HG03460 (cell line): Measurements from ENCODE around the gene FOXS1.
"Not testable (repeated sequence)": the region's sequence is repeated elsewhere in the genome, so short reads cannot be mapped to it uniquely, and the experiment has no call there.

ENCODE experiments used
- ATAC-seq: cut with Tn5 transposase; IDR thresholded peaks from one replicate; pipeline ENCODE4 v1.9.1; 2021; ENCODE audit not compliant: unreplicated experiment

Gene FOXS1

DNA sequence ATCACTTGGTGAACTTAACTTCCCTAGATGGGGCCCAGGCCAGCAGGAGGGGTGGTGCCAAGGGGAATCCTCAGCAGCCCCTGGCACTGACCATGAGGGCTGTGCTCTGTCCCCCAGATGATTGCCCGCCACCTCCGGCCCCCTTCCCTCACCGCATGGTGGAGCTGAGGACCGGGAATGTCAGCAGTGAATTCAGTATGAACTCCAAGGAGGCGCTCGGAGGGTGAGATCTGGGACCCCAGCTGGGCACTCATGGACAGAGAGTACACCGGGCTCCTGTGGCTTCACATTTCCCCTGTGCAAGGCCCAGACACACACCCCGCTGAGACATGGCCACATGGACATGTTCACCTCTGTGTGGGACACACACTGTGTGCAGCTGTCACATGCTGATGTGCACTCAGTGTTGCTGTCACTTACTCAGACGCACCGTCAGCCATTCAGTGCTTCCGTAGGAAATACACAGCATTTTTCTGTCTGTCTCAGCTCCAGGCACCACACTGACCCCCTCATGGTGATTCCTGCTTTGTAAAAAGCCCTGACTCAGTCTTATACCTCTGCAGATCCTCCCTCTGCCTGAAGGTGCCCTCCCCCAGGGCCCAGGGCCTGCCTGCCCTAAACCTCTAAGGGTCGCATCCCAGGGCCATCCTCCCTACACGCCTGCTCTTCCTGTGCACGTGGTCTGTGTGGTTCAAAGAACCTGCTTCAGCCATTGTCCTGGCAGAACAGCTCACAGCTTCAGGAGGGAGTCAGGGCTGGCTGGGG, 21.9 kb downstream of the FOXS1 start:
- no peak for ATAC-seq

GRCh38 chr20:31822421-31823330, 22.7 kb downstream of the FOXS1 start:
- ATAC-seq: peak; percentile 73

GRCh38 chr20:31821427-31821826, 24.0 kb downstream of the FOXS1 start:
- no peak for ATAC-seq

DNA sequence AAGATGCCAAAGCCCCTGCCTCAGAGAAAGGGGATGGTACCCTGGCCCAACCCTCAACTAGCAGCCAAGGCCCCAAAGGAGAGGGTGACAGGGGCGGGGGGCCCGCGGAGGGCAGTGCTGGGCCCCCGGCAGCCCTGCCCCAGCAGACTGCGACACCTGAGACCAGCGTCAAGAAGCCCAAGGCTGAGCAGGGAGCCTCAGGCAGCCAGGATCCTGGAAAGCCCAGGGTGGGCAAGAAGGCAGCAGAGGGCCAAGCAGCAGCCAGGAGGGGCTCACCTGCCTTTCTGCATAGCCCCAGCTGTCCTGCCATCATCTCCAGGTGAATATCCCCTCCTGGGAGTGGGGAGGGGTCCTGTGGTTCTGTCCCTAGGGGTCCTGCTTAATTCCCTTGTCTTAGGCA, 25.2 kb downstream of the FOXS1 start:
- no peak for ATAC-seq

- no peak for ATAC-seq
Measured at GRCh38 chr20:31819083-31819784, 26.2 kb downstream of the FOXS1 start, which contains the start of gene MYLK2. Gene MYLK2, plus strand, starts transcription at chr20:31819356. Its CDS starts 225 bp downstream, at chr20:31819581.

DNA sequence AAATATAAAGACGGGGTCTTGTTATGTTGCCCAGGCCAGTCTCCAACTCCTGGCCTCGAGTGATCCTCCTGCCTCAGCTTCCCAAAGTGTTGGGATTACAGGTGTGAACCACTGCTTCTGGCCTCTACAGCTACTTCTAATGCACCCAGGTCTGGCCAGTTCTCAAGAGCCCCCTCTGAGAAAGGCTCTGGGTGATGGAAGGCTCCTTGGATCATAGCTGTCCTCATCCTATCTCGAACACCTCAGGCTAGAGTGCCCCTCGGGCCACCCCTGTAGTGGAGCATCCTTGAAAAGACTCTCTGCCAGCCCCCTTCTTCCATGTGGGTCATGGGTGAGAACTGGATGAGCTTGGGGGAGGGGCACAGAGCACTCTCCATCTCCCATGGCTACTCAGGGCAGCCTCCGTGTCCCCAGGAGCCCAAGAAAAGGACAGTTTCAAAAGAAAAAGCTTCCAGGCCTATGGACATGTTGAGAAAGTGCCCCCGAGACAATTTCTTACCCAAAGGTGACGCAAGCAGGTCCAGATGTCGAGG, 27.0 kb downstream of the FOXS1 start:
- ATAC-seq: no peak

GRCh38 chr20:31817461-31817860, 27.9 kb downstream of the FOXS1 start:
- no peak for ATAC-seq

DNA sequence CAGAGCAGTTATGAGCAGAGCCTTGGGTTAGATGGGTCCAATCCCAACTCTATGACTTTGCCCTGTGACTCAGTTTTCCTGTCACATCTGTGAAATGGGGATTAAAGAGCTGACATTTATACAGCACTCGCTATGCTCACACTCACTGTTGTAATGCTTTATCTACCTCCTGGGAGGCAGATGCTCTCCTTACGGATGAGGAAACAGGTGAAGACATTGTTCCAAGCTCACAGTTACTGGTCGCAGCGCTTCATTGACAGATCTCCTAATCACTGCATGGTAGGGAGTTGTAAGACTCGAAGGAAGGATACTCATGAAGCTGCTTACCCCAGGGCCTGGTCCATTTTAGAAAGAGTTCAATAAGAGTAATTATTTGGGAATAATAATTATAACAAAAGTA, 29.2 kb downstream of the FOXS1 start:
- no peak for ATAC-seq

- no peak for ATAC-seq
Measured at GRCh38 chr20:31815408-31816188, 29.8 kb downstream of the FOXS1 start.

DNA sequence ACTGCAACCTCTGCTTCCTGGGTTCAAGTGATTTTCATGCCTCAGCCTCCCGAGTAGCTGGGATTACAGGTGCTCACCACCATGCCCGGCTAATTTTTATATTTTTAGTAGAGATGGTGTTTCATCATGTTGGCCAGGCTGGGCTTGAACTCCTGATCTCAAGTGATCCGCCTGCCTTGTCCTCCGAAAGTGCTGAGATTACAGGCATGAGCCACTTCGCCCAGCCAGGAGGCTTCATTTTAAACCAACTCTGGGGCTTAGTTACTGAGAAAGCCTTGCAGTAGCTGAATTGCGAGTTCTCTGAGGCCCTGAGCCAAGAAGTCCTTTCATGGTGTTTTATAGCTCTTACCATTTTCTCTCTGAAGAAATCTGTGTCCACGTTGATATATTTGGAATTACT, 31.3 kb downstream of the FOXS1 start:
- not testable (repeated sequence) for ATAC-seq

GRCh38 chr20:31813611-31814010, 31.8 kb downstream of the FOXS1 start:
- no peak for ATAC-seq

- no peak for ATAC-seq
Measured at GRCh38 chr20:31811796-31812728, 33.3 kb downstream of the FOXS1 start.

DNA sequence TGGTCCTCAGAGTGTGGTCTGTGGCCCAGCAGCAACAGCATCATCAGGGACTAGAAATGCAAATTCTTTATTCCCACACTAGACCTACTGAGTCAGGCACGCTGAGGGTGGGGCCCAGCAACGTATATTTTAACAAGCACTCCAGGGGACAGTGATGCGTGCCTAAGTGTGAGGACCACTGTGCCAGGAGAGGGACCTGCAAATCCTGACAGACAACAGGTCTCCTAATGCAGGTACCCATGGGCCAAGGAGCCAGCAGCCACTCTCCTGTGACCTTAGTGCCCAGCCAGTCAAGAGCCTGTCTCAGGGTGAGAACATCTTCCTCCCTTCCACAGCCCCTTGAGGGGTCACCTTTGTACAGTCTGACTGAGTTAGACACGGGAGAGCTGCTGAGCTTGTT, 34.2 kb downstream of the FOXS1 start:
- ATAC-seq: no peak

DNA sequence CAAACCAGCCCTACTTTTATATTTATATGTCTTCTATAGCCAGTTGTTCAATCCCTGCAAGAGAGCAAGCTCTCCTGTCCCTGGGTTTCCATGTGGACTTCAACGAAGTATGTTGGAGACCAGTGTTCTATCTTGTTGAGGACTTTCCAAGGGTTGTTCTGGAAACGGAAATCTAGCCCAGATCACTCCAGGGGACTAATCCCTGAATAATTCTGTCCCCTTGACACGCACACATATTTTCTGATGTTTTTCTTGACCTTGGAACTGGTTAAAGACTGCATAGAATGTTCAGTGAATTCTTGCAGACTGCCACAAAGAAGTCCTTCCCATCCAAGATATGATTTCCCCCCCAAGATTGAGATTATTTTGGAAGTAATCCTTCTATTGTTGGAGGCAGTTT, 35.7 kb downstream of the FOXS1 start:
- no peak for ATAC-seq

DNA sequence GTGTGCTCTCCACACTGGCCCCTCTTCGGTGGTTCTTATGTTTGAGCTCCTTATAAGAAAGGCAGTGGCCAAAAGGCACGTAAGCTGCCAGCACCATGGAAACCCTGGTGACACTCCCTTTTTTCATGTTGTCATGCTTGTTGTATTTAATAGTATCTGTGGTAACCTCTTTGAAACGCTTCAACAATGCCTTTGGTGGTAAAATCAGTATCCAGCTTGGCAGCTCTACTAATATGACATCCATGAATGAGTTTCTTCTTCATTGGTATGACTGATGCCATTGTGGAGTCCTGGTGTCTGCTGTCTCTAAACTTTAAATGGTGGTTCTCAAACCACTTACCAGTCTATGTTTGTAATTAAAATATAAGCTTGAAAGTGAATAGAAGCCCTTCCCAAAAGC, 36.9 kb downstream of the FOXS1 start:
- ATAC-seq: no peak

DNA sequence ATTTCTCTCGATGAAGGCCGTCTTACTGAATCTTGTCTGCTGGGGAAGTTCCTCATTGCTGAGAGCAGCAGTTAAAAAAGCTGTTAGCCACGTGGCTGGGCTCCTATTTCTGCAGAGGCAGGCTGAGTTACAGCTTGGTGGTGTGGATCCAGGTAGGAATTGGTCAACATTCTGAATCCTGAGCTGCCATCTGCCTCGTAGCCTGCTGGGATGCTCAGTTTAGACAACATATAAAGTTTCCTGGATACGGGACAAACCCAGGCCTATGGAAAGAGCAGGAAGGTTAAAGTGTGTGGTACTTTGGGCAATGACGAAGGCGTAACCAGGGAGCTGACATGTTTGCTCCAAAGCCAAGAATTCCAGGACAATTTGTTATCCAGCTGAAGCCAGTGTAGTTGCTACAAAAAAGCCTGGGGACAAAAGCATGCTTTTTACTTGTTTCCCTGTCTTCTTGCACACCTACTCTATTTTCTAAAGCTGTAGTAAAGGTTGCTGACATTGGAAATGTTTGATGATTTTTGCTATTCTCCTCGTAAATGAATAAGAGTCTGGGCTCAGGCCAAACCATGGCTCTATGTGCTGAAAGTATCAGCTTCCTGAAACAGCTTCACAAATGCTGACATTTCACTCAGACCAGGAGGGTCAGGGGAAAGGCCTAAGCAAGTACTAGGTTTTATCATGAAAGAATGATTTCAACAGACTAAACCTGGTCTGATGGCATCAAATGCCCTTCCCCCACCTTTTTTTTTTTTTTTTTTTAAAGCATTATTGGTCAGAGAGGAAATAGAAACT, 38.6 kb downstream of the FOXS1 start:
- no peak for ATAC-seq

DNA sequence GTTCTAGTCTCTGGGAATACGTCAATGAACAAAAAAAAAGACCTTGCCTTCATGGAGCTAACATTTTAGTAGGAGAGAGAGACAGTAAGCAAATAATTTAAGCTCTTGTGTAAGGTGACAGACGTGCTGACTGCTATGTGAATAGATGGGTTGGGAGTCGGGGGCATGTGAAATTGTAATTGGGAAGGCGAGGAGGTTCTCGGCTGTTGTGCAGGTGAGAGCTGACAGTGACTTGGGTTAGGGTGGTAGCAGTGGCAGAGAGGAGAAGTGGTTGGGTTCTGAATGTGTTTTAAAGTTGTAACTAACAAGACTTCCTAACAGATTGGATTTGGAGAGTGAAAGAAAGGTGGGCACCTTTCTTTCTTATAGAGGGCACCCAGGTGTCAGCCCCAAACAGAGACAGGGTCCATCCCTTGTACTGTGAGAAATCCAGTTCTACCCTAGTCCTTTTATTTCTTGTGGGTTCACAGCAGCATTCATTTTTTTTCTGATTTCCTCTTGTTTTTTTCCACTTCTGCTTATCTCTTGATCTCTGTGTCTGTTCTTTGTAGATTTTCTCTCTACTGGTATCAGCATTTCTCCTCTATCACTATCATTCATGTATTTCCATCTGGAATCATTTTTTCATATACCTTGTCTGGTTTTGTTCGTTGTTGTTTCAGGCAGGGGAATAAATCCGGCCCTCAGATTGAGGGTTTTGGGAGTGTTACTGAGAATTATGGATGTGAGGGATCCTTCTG, 41.7 kb downstream of the FOXS1 start:
- ATAC-seq: no peak

DNA sequence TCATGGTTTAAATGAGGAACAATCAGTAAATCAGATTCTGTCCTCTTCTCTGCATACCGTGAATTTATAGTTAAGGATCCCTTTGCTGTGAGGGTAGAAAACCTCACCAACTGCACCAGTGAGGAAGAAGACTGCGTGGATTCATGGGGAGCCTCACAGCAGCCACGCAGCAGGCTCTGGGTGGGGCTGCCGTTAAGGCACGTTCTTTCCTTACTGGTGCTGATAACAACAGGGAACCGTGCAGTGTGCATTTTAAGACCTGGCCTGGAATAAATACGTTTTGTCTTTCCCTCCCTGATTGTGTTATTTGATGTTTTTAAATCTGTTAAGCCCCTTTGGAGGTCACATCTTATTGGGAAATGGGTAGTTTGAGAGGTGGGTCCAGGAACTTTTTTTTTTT, 43.9 kb downstream of the FOXS1 start:
- no peak for ATAC-seq
